Activated gamma-delta T cell treated with Interleukin-2 at 50 U/mL for 16 hours (primary cell): ENCODE results near the gene EFHD1.

Experiments
- DNase-seq: peaks from one replicate; pipeline ENCODE4 v3.0.0-alpha.2; 2020

EFHD1 gene

GRCh38 chr2:232633413-232634205 is at the start of gene EFHD1:
EFHD1 (plus strand) TSS chr2:232633604; CDS start chr2:232633705, 101 bp downstream.
- DNase-seq, result peak; percentile 39

GRCh38 chr2:232584238-232584637 is 49.2 kb upstream of the EFHD1 start:
- DNase-seq, result no peak

- DNase-seq, result no peak
Measured at GRCh38 chr2:232586943-232587505, 46.4 kb upstream of the EFHD1 start.

GRCh38 chr2:232587512-232587911 is 45.9 kb upstream of the EFHD1 start:
- DNase-seq, result no peak

- no peak for DNase-seq
Measured at GRCh38 chr2:232588031-232588430, 45.4 kb upstream of the EFHD1 start.

GRCh38 chr2:232588680-232589585 is 44.5 kb upstream of the EFHD1 start:
- DNase-seq, result no peak

- no peak for DNase-seq
Measured at GRCh38 chr2:232592772-232593395, 40.5 kb upstream of the EFHD1 start.

GRCh38 chr2:232593982-232594381 is 39.4 kb upstream of the EFHD1 start:
- no peak for DNase-seq

GRCh38 chr2:232597362-232598079 is 35.9 kb upstream of the EFHD1 start:
- DNase-seq, result no peak

GRCh38 chr2:232598293-232598692 is 35.1 kb upstream of the EFHD1 start:
- no peak for DNase-seq

GRCh38 chr2:232600053-232600773 is 33.2 kb upstream of the EFHD1 start:
- DNase-seq, result no peak

- no peak for DNase-seq
Measured at GRCh38 chr2:232603283-232603682, 30.1 kb upstream of the EFHD1 start.

GRCh38 chr2:232604535-232604934 is 28.9 kb upstream of the EFHD1 start:
- DNase-seq, result no peak

- no peak for DNase-seq
Measured at GRCh38 chr2:232607011-232607410, 26.4 kb upstream of the EFHD1 start.

GRCh38 chr2:232609607-232610006 is 23.8 kb upstream of the EFHD1 start:
- no peak for DNase-seq

- DNase-seq, result no peak
Measured at GRCh38 chr2:232610081-232610480, 23.3 kb upstream of the EFHD1 start.

- no peak for DNase-seq
Measured at GRCh38 chr2:232611061-232611460, 22.3 kb upstream of the EFHD1 start.

- DNase-seq, result peak; percentile 65
Measured at GRCh38 chr2:232611559-232612218, 21.7 kb upstream of the EFHD1 start.

- DNase-seq, result no peak
Measured at GRCh38 chr2:232613538-232614134, 19.8 kb upstream of the EFHD1 start.

- no peak for DNase-seq
Measured at GRCh38 chr2:232615339-232615738, 18.1 kb upstream of the EFHD1 start.

GRCh38 chr2:232621186-232621585 is 12.2 kb upstream of the EFHD1 start:
- DNase-seq, result no peak
